Cardiac muscle cell (in vitro differentiated cells and primary cell): ENCODE results near the gene STX16. TPM values are rescaled to one million over a fixed set of nuclear protein-coding genes. Genes with fewer than 3 reads are reported as not detected.

Experiments used
- DNase-seq, 2 donors: peaks; one replicate each; pipeline versions ENCODE4 v3.0.0 to v3.0.0-alpha.2; 2010 to 2017; ENCODE audit warnings: low read depth in 1 of 2, low spot score in 1 of 2
- H3K27ac ChIP-seq: fragments of 200-600 bp; sonication (generic); 2 replicates; pipeline ENCODE4 v1.5.1; 2016
- H3K27me3 ChIP-seq: fragments of 200-600 bp; sonication (generic); 2 replicates; pipeline ENCODE4 v1.6.0; 2016; ENCODE audit warnings: control low read depth
- H3K36me3 ChIP-seq: fragments of 200-600 bp; sonication (generic); 2 replicates; pipeline ENCODE4 v1.5.1; 2016; ENCODE audit warnings: control low read depth
- H3K4me1 ChIP-seq: fragments of 200-600 bp; sonication (generic); 2 replicates; pipeline ENCODE4 v1.8.1; 2017; ENCODE audit warnings: low read depth, mild to moderate bottlenecking, mixed run types
- H3K4me3 ChIP-seq: fragments of 200-600 bp; sonication (generic); 2 replicates; pipeline ENCODE4 v1.5.1; 2016; ENCODE audit warnings: mild to moderate bottlenecking
- H3K9me3 ChIP-seq: fragments of 200-600 bp; sonication (generic); 2 replicates; pipeline ENCODE4 v1.5.1; 2017; ENCODE audit warnings: low read depth, mild to moderate bottlenecking, control low read depth
- CTCF ChIP-seq: IDR thresholded peaks from 2 replicates; pipeline ENCODE4 v1.5.1; 2012; ENCODE audit warnings: low read depth, mild to moderate bottlenecking, low read length
- polyA plus RNA-seq: library from polyadenylated mRNA; unstranded; fragments of >200 nt; fragmentation: Nextera tagmentation; extraction: Ambion mirVana; gene quantifications from 2 replicates; pipeline ENCODE4 v1.2.1, GENCODE V29; 2016
- total RNA-seq: library from RNA; depleted of rRNA; stranded (reverse); fragments of >200 nt; gene quantifications from 2 replicates; pipeline ENCODE4 v1.2.3, GENCODE V29; 2016

Gene STX16
- total and polyA plus RNA-seq, 2 experiments from 2014 or later: 55.5 to 58.1 TPM

- Histone ChIP-seq H3K36me3 (peaks cover 14% of the 10 kb centered on the region), H3K4me3 (no peak overlapping the region), H3K4me1 (no peaks in the 10 kb centered on the region), H3K27ac (no peak overlapping the region), H3K27me3 (no peaks in the 10 kb centered on the region), H3K9me3 (no peaks in the 10 kb centered on the region)
- no peak for DNase-seq
- no peak for TF ChIP-seq CTCF
Observed at GRCh38 chr20:58708246-58708931, 57.3 kb downstream of the STX16 start.

- TF ChIP-seq CTCF: no peak
- no peak for DNase-seq
Observed at GRCh38 chr20:58709013-58709702, 58.1 kb downstream of the STX16 start.

GRCh38 chr20:58709703-58710039 lies 58.6 kb downstream of the STX16 start:
- DNase-seq: no peak

More at GRCh38 chr20:58709013-58709702, 58.1 kb downstream of the STX16 start:
- Histone ChIP-seq H3K27ac (no peak overlapping the region), H3K4me1 (no peaks in the 10 kb centered on the region), H3K36me3 (peaks cover 7% of the 10 kb centered on the region), H3K4me3 (no peak overlapping the region), H3K27me3 (no peaks in the 10 kb centered on the region), H3K9me3 (no peaks in the 10 kb centered on the region)

GRCh38 chr20:58710481-58711265 lies 59.6 kb downstream of the STX16 start:
- H3K9me3 ChIP-seq: no peaks in the 10 kb centered on the region
- no peak for TF ChIP-seq CTCF
- no peaks in the 10 kb centered on the region for H3K4me1 ChIP-seq
- H3K36me3 ChIP-seq: no peaks in the 10 kb centered on the region
- DNase-seq: no peak
- H3K4me3 ChIP-seq: no peak overlapping the region
- H3K27me3 ChIP-seq: no peaks in the 10 kb centered on the region
- H3K27ac ChIP-seq: no peak overlapping the region

More at GRCh38 chr20:58709703-58710039, 58.6 kb downstream of the STX16 start:
- Histone ChIP-seq H3K27me3 (no peaks in the 10 kb centered on the region), H3K4me1 (no peaks in the 10 kb centered on the region), H3K4me3 (no peak overlapping the region), H3K9me3 (no peaks in the 10 kb centered on the region), H3K36me3 (peaks cover 1% of the 10 kb centered on the region), H3K27ac (no peak overlapping the region)
- no peak for TF ChIP-seq CTCF

- DNase-seq: no peak
Observed at GRCh38 chr20:58711266-58712051, 60.4 kb downstream of the STX16 start.

More at GRCh38 chr20:58711266-58712051, 60.4 kb downstream of the STX16 start:
- Histone ChIP-seq H3K27ac (no peak overlapping the region), H3K27me3 (no peaks in the 10 kb centered on the region), H3K36me3 (no peaks in the 10 kb centered on the region), H3K4me3 (no peak overlapping the region), H3K4me1 (no peaks in the 10 kb centered on the region), H3K9me3 (no peaks in the 10 kb centered on the region)
- no peak for TF ChIP-seq CTCF
